Stimulated activated CD8-positive, alpha-beta memory T cell treated with anti-CD3 and anti-CD28 coated beads, Interleukin-15, amount 100 ng/mL, for 1 hour (primary cell): ENCODE data around the gene PDF.

Experiments used
- DNase-seq: peaks from one replicate; pipeline ENCODE4 v3.0.0-alpha.2; 2020; ENCODE audit warnings: low read depth

Gene PDF

DNA sequence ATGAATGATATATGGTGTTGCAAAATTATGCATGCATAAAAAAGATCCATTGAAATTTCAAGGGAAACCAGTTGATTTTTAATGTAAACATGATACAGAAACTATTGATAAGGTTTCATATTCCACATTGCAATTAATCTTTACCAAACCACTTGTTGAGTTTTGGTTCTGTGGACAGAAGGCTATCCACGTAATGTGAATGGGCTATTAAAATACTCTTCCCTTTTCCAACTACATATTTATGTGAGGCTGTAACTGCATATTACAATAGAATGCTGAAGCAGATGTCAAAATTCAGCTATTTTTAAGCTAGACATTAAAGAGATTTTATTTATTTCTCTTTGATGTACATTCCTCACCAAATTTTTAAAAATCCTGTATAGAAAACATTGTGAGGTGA lies 53.0 kb downstream of the PDF start:
- no peak for DNase-seq
